Measurements from ENCODE around the gene PARP14.

- no peak for TF ChIP-seq EZH2 (IDR thresholded peaks at IDR 0.05; ENCODE audit: insufficient read depth, poor library complexity, severe bottlenecking)
- TF ChIP-seq EZH2phosphoT487 (IDR thresholded peaks at IDR 0.05; ENCODE audit: insufficient read depth, low read depth) = no peak
These were observed at the start of gene PARP14 for GRCh38 chr3:122680475-122681283.

All from GM23248 (cell line).